Sigmoid colon (tissue), 7 donors: ENCODE data around the gene IFT74. TPM values are rescaled to one million over a fixed set of nuclear protein-coding genes. Genes with fewer than 3 reads are reported as not detected.

Experiments used
- DNase-seq: peaks from one replicate; pipeline ENCODE4 v3.0.0-alpha.2; 2019
- H3K27ac ChIP-seq, 4 donors: fragments of 200-600 bp; sonication (generic); one replicate each; pipeline ENCODE4 v1.5.1; 2016 to 2019; ENCODE audit warnings: mild to moderate bottlenecking in 1 of 4
- H3K27me3 ChIP-seq, 3 donors: fragments of 200-600 bp; sonication (generic); one replicate each; pipeline ENCODE4 v1.5.1; 2019; ENCODE audit warnings: mild to moderate bottlenecking in 1 of 3
- H3K36me3 ChIP-seq, 4 donors: fragments of 200-600 bp; sonication (generic); one replicate each; pipeline ENCODE4 v1.5.1; 2016 to 2019
- H3K4me1 ChIP-seq, 4 donors: fragments of 200-600 bp; sonication (generic); one replicate each; pipeline ENCODE4 v1.5.1; 2017 to 2019
- H3K4me3 ChIP-seq, 4 donors: fragments of 200-600 bp; sonication (generic); one replicate each; pipeline ENCODE4 v1.5.1; 2017 to 2019; ENCODE audit warnings: mild to moderate bottlenecking in 2 of 4, moderate library complexity in 1 of 4
- H3K9me3 ChIP-seq, 4 donors: fragments of 200-600 bp in 3 of 4; sonication (generic) in 3 of 4; one replicate each; pipeline versions ENCODE4 v1.5.1 to v1.6.1; 2013 to 2019
- CTCF ChIP-seq, 4 experiments: fragments of 450-650 bp in 3 of 4; fragments of 200-600 bp in 1 of 4; IDR thresholded peaks; one replicate each; pipeline ENCODE4 v1.5.1; 2016 to 2019; ENCODE audit warnings: antibody characterized with exemption in 4 of 4, mild to moderate bottlenecking in 3 of 4, moderate library complexity in 2 of 4
- EP300 ChIP-seq, 4 donors: sonication (generic); formaldehyde crosslinking; IDR thresholded peaks; one replicate each; pipeline ENCODE4 v1.6.1; 2017; ENCODE audit warnings: antibody characterized with exemption in 4 of 4
- POLR2A ChIP-seq, 2 donors: fragments of 450-650 bp; IDR thresholded peaks; one replicate each; pipeline ENCODE4 v1.6.1; 2016; ENCODE audit warnings: antibody characterized with exemption in 2 of 2, mild to moderate bottlenecking in 2 of 2, moderate library complexity in 2 of 2
- POLR2AphosphoS5 ChIP-seq, 4 donors: sonication (generic); formaldehyde crosslinking; IDR thresholded peaks; one replicate each; pipeline ENCODE4 v1.6.1; 2017; ENCODE audit warnings: antibody characterized with exemption in 4 of 4
- WGBS, 2 donors: extraction: QIAGEN DNeasy Blood & Tissue Kit; methylation state at CpG; one replicate each; pipeline ENCODE4 v1.1.7; 2013; 5-methylcytosine and 5-hydroxymethylcytosine counted together
- intact Hi-C: fragments of 100-400 bp; cut with DNase I; formaldehyde crosslinking; loops from one replicate; pipeline ENCODE4 v1.15.1; 2023
- polyA plus RNA-seq, 3 donors: library from polyadenylated mRNA; stranded (reverse); fragments of 200-250 nt; gene quantifications; one replicate each; pipeline ENCODE4 v1.2.3, GENCODE V29; 2013
- total RNA-seq, 4 donors: library from RNA; depleted of rRNA; stranded (reverse); fragments of >200 nt; gene quantifications; one replicate each; pipeline ENCODE4 v1.1.0, GENCODE V29; 2016
- donor health status: healthy with polysubstance abuse.
- donor health status: Bipolar disorder and iron deficiency.
- donor health status: healthy.

Gene IFT74
- total RNA-seq, result 10 to 100 TPM; 14.1 to 22.5 (median 18.2) TPM
- polyA plus RNA-seq, result 10 to 100 TPM in 2 of 3 donors, 1 to 10 TPM in 1; 9.6 to 15.7 (median 10.1) TPM

GRCh38 chr9:26955921-26956859, at the start of gene IFT74:
Gene IFT74 (plus strand): TSS chr9:26956412. CDS start chr9:26961968, 5,556 bp downstream.
- intact Hi-C loops, result loop anchor here (1.0 to 10.0 kb wide), 3 partner anchors 9 to 619 kb away; partner anchors contain the start of genes C9orf72 and PLAA
- Histone ChIP-seq H3K27ac (peak within 1 kb of the TSS; percentile 83 to 90 (median 88)), H3K9me3 (no peaks in the 10 kb centered on the region), H3K36me3 (no peaks in the 10 kb centered on the region), H3K4me1 (peaks cover 0 to 14% (median 9%) of the 10 kb centered on the region in 4 donors), H3K27me3 (no peaks in the 10 kb centered on the region), H3K4me3 (peak within 1 kb of the TSS; percentile 56 to 61 (median 59))
- DNase-seq, result peak; percentile 99
- no peak for TF ChIP-seq CTCF (IDR thresholded peaks at IDR 0.05)
- TF ChIP-seq EP300 (IDR thresholded peaks at IDR 0.05), result no peak
- TF ChIP-seq POLR2AphosphoS5 (IDR thresholded peaks at IDR 0.05), result peak; percentile 28 to 82 (median 70)
- peak; percentile 36 to 53 for TF ChIP-seq POLR2A (IDR thresholded peaks at IDR 0.05)
- 1 to 3% methylated on average over 53 of the region's 53 CpGs for WGBS, 2 donors

GRCh38 chr9:26913138-26913668, 43.0 kb upstream of the IFT74 start:
- intact Hi-C loops, result no loop called here
- no peak overlapping the region for H3K27ac ChIP-seq
- DNase-seq, result no peak
- no peaks in the 10 kb centered on the region for H3K4me1 ChIP-seq
- H3K27me3 ChIP-seq, result no peaks in the 10 kb centered on the region
- H3K36me3 ChIP-seq, result peaks cover 10 to 65% (median 13%) of the 10 kb centered on the region in 4 donors
- 92 to 95% methylated on average over 2 of the region's 2 CpGs for WGBS, 2 donors
- H3K4me3 ChIP-seq, result no peak overlapping the region
- no peak for TF ChIP-seq POLR2A (IDR thresholded peaks at IDR 0.05)
- no peak for TF ChIP-seq POLR2AphosphoS5 (IDR thresholded peaks at IDR 0.05)
- no peak for TF ChIP-seq CTCF (IDR thresholded peaks at IDR 0.05)
- no peak for TF ChIP-seq EP300 (IDR thresholded peaks at IDR 0.05)
- no peaks in the 10 kb centered on the region for H3K9me3 ChIP-seq

GRCh38 chr9:26919698-26920097, 36.5 kb upstream of the IFT74 start:
- WGBS, 2 donors, result 40 to 54% methylated on average over 1 of the region's 1 CpG
- Histone ChIP-seq H3K9me3 (no peaks in the 10 kb centered on the region), H3K4me1 (no peaks in the 10 kb centered on the region), H3K36me3 (peaks cover 14 to 92% (median 26%) of the 10 kb centered on the region in 4 donors), H3K27me3 (no peaks in the 10 kb centered on the region), H3K27ac (no peak overlapping the region), H3K4me3 (no peak overlapping the region)
- intact Hi-C loops, result no loop called here
- TF ChIP-seq CTCF (IDR thresholded peaks at IDR 0.05) (no peak), POLR2AphosphoS5 (IDR thresholded peaks at IDR 0.05) (no peak), POLR2A (IDR thresholded peaks at IDR 0.05) (no peak), EP300 (IDR thresholded peaks at IDR 0.05) (no peak)
- DNase-seq, result no peak

- 27 to 81% methylated on average over 4 of the region's 4 CpGs for WGBS, 2 donors
- no peak overlapping the region for H3K27ac ChIP-seq
- no peaks in the 10 kb centered on the region for H3K27me3 ChIP-seq
- TF ChIP-seq POLR2A (IDR thresholded peaks at IDR 0.05), result no peak
- no peak overlapping the region for H3K4me3 ChIP-seq
- no peaks in the 10 kb centered on the region for H3K9me3 ChIP-seq
- intact Hi-C loops, result no loop called here
- no peak for DNase-seq
- peaks cover 3 to 84% (median 22%) of the 10 kb centered on the region in 4 donors for H3K36me3 ChIP-seq
- H3K4me1 ChIP-seq, result peaks cover 0 to 12% (median 8%) of the 10 kb centered on the region in 4 donors
These were observed 30.6 kb upstream of the IFT74 start for GRCh38 chr9:26925609-26926008.

GRCh38 chr9:26928902-26929495, 27.2 kb upstream of the IFT74 start:
- 97% methylated on average over 8 of the region's 8 CpGs for WGBS, 2 donors
- intact Hi-C loops, result no loop called here
- DNase-seq, result no peak
- peaks cover 3 to 64% (median 16%) of the 10 kb centered on the region in 4 donors for H3K36me3 ChIP-seq
- no peaks in the 10 kb centered on the region for H3K27me3 ChIP-seq
- TF ChIP-seq POLR2A (IDR thresholded peaks at IDR 0.05) (no peak), EP300 (IDR thresholded peaks at IDR 0.05) (no peak), POLR2AphosphoS5 (IDR thresholded peaks at IDR 0.05) (no peak), CTCF (IDR thresholded peaks at IDR 0.05) (no peak)
- H3K27ac ChIP-seq, result peak overlapping the region in 1 of 4 donors; percentile 26
- no peaks in the 10 kb centered on the region for H3K9me3 ChIP-seq
- H3K4me1 ChIP-seq, result peaks cover 0 to 12% (median 8%) of the 10 kb centered on the region in 4 donors
- H3K4me3 ChIP-seq, result no peak overlapping the region
